Testis (tissue), 3 donors: ENCODE data around the gene CCDC116. TPM values are rescaled to one million over a fixed set of nuclear protein-coding genes. Genes with fewer than 3 reads are reported as not detected.
A peak's percentile ranks its signal among the peaks of the same experiment; 100 is the strongest.
"Not testable (repeated sequence)": the region's sequence is repeated elsewhere in the genome, so short reads cannot be mapped to it uniquely, and the experiment has no call there.

Experiments
- DNase-seq: peaks from one replicate; pipeline ENCODE4 v3.0.0-alpha.2; 2019
- H3K27ac ChIP-seq, 2 donors: fragments of 200-600 bp; sonication (generic); one replicate each; pipeline ENCODE4 v1.5.1; 2019
- H3K27me3 ChIP-seq: fragments of 200-600 bp; sonication (generic); one replicate; pipeline ENCODE4 v1.5.1; 2019
- H3K36me3 ChIP-seq: fragments of 200-600 bp; sonication (generic); one replicate; pipeline ENCODE4 v1.5.1; 2017; ENCODE audit warnings: low read depth; ENCODE audit errors: missing control alignments
- H3K4me1 ChIP-seq: fragments of 200-600 bp; sonication (generic); one replicate; pipeline ENCODE4 v1.5.1; 2019
- H3K4me3 ChIP-seq, 2 donors: fragments of 200-600 bp; sonication (generic); one replicate each; pipeline ENCODE4 v1.5.1; 2017 to 2019
- H3K9me3 ChIP-seq: fragments of 200-600 bp; sonication (generic); one replicate; pipeline ENCODE4 v1.5.1; 2017
- CTCF ChIP-seq, 3 experiments: fragments of 450-650 bp in 2 of 3; fragments of 200-600 bp in 1 of 3; sonication (generic) in 1 of 3; IDR thresholded peaks; one replicate each; pipeline ENCODE4 v1.5.1; 2016 to 2019; ENCODE audit warnings: antibody characterized with exemption in 3 of 3, mild to moderate bottlenecking in 2 of 3, moderate library complexity in 1 of 3
- POLR2A ChIP-seq: fragments of 450-650 bp; IDR thresholded peaks from one replicate; pipeline ENCODE4 v1.6.1; 2017; ENCODE audit warnings: antibody characterized with exemption, mild to moderate bottlenecking, moderate library complexity
- WGBS, 2 donors: methylation state at CpG; one replicate each; pipeline ENCODE4 v1.1.5; 2018; 5-methylcytosine and 5-hydroxymethylcytosine counted together
- intact Hi-C: fragments of 100-400 bp; cut with DNase I; formaldehyde crosslinking; loops from one replicate; pipeline ENCODE4 v1.15.1; 2023; ENCODE audit warnings: low total_unique reads
- polyA plus RNA-seq: library from polyadenylated mRNA; stranded (reverse); fragments of 350-450 nt; fragmentation: Illumina TruSeq; extraction: RNeasy Lipid Tissue Mini Kit (QIAGEN cat#74804); gene quantifications from one replicate; pipeline ENCODE4 v1.2.3, GENCODE V29; 2014; ENCODE audit warnings: low read depth, low replicate concordance; ENCODE audit not compliant: insufficient read depth
- total RNA-seq, 2 donors: library from RNA; depleted of rRNA; stranded (reverse); fragments of >200 nt; gene quantifications; one replicate each; pipeline ENCODE4 v1.2.3, GENCODE V29; 2016

Gene CCDC116
- total and polyA plus RNA-seq, 3 donors from 2014 or later = 16.0 to 54.0 (median 28.6) TPM

DNA sequence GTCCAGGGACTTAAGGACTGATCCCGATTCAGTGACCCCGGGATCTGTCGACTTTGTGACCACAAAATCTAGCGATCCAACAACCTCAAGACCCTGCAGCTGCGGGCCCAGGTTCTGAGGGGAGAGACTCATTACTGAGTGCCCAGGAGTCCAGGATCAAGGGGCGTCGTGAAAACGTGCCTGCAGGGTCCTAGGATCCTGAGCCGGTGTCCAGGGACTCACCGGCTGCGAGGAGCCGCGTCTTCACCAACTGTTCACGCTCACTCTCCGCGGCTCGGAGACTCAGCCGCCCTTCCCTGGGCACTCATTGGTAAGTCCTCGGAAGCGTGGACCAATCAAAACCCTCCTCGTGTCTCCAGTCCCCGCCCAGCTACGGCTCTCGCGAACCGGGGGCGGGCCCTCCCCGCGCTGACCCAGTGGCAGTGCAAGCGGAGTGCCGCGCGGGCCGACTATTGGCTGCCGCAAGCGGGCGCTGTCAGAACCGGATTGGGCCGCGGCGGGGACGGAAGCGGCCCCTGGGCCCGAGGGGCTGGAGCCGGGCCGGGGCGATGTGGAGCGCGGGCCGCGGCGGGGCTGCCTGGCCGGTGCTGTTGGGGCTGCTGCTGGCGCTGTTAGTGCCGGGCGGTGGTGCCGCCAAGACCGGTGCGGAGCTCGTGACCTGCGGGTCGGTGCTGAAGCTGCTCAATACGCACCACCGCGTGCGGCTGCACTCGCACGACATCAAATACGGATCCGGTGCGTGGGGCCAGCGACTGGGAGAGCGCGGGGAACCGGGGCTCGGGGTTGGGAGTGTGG, 9.4 kb downstream of the CCDC116 start, which contains the start of gene SDF2L1:
SDF2L1 (plus strand) TSS at position 514 of the 795 bp plus-strand sequence; CDS start at position 549, 35 bp downstream.
- TF ChIP-seq POLR2A (no peak), CTCF (IDR thresholded peaks at IDR 0.05) (peak in 2 of 3 experiments; percentile 32 to 42)
- Histone ChIP-seq H3K27ac (peak within 1 kb of the TSS in 1 of 2 donors; percentile 8), H3K36me3 (no peaks in the 10 kb centered on the region), H3K9me3 (no peaks in the 10 kb centered on the region), H3K4me1 (peaks cover 4% of the 10 kb centered on the region), H3K27me3 (no peaks in the 10 kb centered on the region), H3K4me3 (peak within 1 kb of the TSS; percentile 63 to 66)
- DNase-seq = peak; percentile 99
- intact Hi-C loops = no loop called here
- 1% methylated on average over 29 to 53 of the region's 76 CpGs for WGBS, 2 donors

GRCh38 chr22:21642584-21643448, 10.3 kb downstream of the CCDC116 start:
- peak overlapping the region; percentile 63 to 66 for H3K4me3 ChIP-seq
- TF ChIP-seq POLR2A = no peak
- TF ChIP-seq CTCF (IDR thresholded peaks at IDR 0.05) = peak; percentile 12 to 43 (median 30)
- no peak for DNase-seq
- H3K9me3 ChIP-seq = no peaks in the 10 kb centered on the region
- H3K4me1 ChIP-seq = peaks cover 4% of the 10 kb centered on the region
- intact Hi-C loops = no loop called here
- WGBS, 2 donors = 1 to 5% methylated on average over 13 to 46 of the region's 56 CpGs
- no peak overlapping the region for H3K27ac ChIP-seq
- H3K27me3 ChIP-seq = no peaks in the 10 kb centered on the region
- no peaks in the 10 kb centered on the region for H3K36me3 ChIP-seq

DNA sequence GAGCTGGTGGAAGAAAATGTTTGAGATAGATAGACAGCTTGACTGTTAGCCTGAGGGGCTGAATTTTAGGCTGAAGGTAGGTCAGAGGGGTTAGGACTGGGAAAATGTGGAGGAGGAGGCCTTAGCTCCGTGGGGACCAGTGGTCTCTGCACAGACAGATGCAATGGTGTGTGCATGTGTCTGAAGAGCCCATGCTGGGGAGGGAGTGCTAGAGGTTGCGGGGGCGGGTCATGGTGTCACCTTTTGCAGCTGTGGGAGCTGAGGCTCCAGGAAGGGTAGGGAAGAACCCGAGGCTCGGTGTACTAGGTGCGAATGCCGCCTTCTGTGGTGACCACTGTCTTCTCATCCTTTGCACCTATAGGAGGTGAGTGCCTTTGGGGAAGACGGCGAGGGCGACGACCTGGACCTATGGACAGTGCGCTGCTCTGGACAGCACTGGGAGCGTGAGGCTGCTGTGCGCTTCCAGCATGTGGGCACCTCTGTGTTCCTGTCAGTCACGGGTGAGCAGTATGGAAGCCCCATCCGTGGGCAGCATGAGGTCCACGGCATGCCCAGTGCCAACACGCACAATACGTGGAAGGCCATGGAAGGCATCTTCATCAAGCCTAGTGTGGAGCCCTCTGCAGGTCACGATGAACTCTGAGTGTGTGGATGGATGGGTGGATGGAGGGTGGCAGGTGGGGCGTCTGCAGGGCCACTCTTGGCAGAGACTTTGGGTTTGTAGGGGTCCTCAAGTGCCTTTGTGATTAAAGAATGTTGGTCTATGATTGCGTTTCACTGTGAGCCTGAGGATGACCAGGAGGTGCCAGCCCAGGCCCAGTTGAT, 11.2 kb downstream of the CCDC116 start:
- DNase-seq = no peak
- TF ChIP-seq POLR2A (no peak), CTCF (IDR thresholded peaks at IDR 0.05) (no peak)
- Histone ChIP-seq H3K36me3 (no peaks in the 10 kb centered on the region), H3K27ac (no peak overlapping the region), H3K4me3 (no peak overlapping the region), H3K4me1 (peaks cover 4% of the 10 kb centered on the region), H3K9me3 (no peaks in the 10 kb centered on the region), H3K27me3 (no peaks in the 10 kb centered on the region)
- WGBS, 2 donors = 86 to 87% methylated on average over 15 to 22 of the region's 22 CpGs
- intact Hi-C loops = no loop called here

GRCh38 chr22:21645513-21645912, 13.0 kb downstream of the CCDC116 start:
- H3K4me1 ChIP-seq, DNase-seq, H3K27ac ChIP-seq, H3K27me3 ChIP-seq, H3K36me3 ChIP-seq, H3K4me3 ChIP-seq, intact Hi-C loops, H3K9me3 ChIP-seq: not testable (repeated sequence)
- WGBS, 2 donors = 79 to 90% methylated on average over 6 of the region's 6 CpGs
